Pancreas (tissue), 10 donors: ENCODE data around the gene HIVEP1. TPM values are rescaled to one million over a fixed set of nuclear protein-coding genes. Genes with fewer than 3 reads are reported as not detected.

Experiments used
- ATAC-seq, 4 donors: fragments of 200-7000 bp; cut with Tn5 transposase; one replicate each; pipeline versions ENCODE4 v1.8.0 to v1.9.1; 2020; ENCODE audit warnings: mild to moderate bottlenecking in 4 of 4, moderate library complexity in 4 of 4
- DNase-seq, 6 donors: peaks; one replicate each; pipeline ENCODE4 v3.0.0-alpha.2; 2020
- FAIRE-seq: peaks from 2 replicates; lab custom pipeline; 2012; peaks lifted over from hg19 to GRCh38; lab: Jason Lieb, UNC
- H3K27ac ChIP-seq, 4 donors: fragments of 200-600 bp; sonication (generic); 1 replicate in 3 of 4; 2 replicates in 1 of 4; pipeline versions ENCODE4 v1.5.0 to v1.8.0; 2020
- H3K27me3 ChIP-seq, 4 donors: fragments of 200-600 bp; one replicate each; pipeline ENCODE4 v1.8.0; 2021
- H3K36me3 ChIP-seq, 3 donors: fragments of 200-600 bp; sonication (generic) in 1 of 3; one replicate each; pipeline versions ENCODE4 v1.5.0 to v1.8.0; 2020 to 2021
- H3K4me1 ChIP-seq, 3 donors: fragments of 200-600 bp; one replicate each; pipeline ENCODE4 v1.8.0; 2021
- H3K4me3 ChIP-seq, 4 donors: fragments of 200-600 bp; sonication (generic) in 2 of 4; one replicate each; pipeline versions ENCODE4 v1.5.0 to v1.8.0; 2020 to 2021
- H3K9me3 ChIP-seq, 4 donors: fragments of 200-600 bp; one replicate each; pipeline ENCODE4 v1.8.0; 2021
- CTCF ChIP-seq, 4 donors: fragments of 200-600 bp; sonication (generic) in 3 of 4; IDR thresholded peaks; one replicate each; pipeline versions ENCODE4 v1.5.0 to v1.8.0; 2021; ENCODE audit warnings: antibody characterized with exemption in 4 of 4
- WGBS, 2 donors: extraction: QIAGEN DNeasy Blood & Tissue Kit; methylation state at CpG; one replicate each; pipeline ENCODE4 v1.1.7; 2013; 5-methylcytosine and 5-hydroxymethylcytosine counted together
- intact Hi-C, 3 donors: fragments of 100-400 bp; cut with DNase I; formaldehyde crosslinking; loops; one replicate each; pipeline versions ENCODE4 v1.11.1 to v1.14.2; 2022
- polyA plus RNA-seq, 2 donors: library from polyadenylated mRNA; stranded (reverse); fragments of 200-250 nt; gene quantifications; one replicate each; pipeline ENCODE4 v1.2.3, GENCODE V29; 2013
- total RNA-seq, 6 donors: library from RNA; stranded (reverse); fragmentation: NEBNext Ultra II Directional in 4 of 6; extraction: Animal tissue kit (Norgen Biotek cat#: 25700) in 4 of 6; gene quantifications; one replicate each; pipeline versions ENCODE4 v1.2.1 to v1.2.4, GENCODE V29; 2021 to 2023
- donor health status: healthy with polysubstance abuse.
- donor health status: DM: no; HTN: no; CAD: no; lungs with moderate emphysema.
- donor health status: DM: no; HTN: no; CAD: no.
- donor health status: control.
- donor health status: control.
- donor health status: Bipolar disorder and iron deficiency.
- donor health status: DM: yes; HTN: yes; CAD: no.
- donor health status: DM: no; HTN: no; CAD: no.
- donor health status: DM: no; HTN: no; CAD: no.
- donor health status: DM: yes; HTN: yes; CAD: no.

HIVEP1 gene
- total and polyA plus RNA-seq, 8 donors = 3.8 to 17.7 (median 9.2) TPM

GRCh38 chr6:12137480-12137879, 125.4 kb downstream of the HIVEP1 start:
- DNase-seq (peak in 4 of 6 donors; percentile 42 to 64 (median 44)), ATAC-seq (peak; percentile 50 to 73 (median 72)), FAIRE-seq (no peak)
- no peaks in the 10 kb centered on the region for H3K27me3 ChIP-seq
- intact Hi-C loops = no loop called here
- no peak for TF ChIP-seq CTCF (IDR thresholded peaks at IDR 0.05)
- H3K36me3 ChIP-seq = peaks cover 0 to 9% (median 0%) of the 10 kb centered on the region in 3 donors
- no peaks in the 10 kb centered on the region for H3K9me3 ChIP-seq
- WGBS, 2 donors = 51 to 56% methylated on average over 1 of the region's 1 CpG
- H3K27ac ChIP-seq = no peak overlapping the region
- peaks cover 0 to 2% (median 0%) of the 10 kb centered on the region in 3 donors for H3K4me1 ChIP-seq
- H3K4me3 ChIP-seq = no peak overlapping the region

GRCh38 chr6:12138381-12138780, 126.3 kb downstream of the HIVEP1 start:
- Histone ChIP-seq H3K27ac (no peak overlapping the region), H3K27me3 (no peaks in the 10 kb centered on the region), H3K36me3 (peaks cover 0 to 9% (median 0%) of the 10 kb centered on the region in 3 donors), H3K4me3 (no peak overlapping the region), H3K4me1 (no peaks in the 10 kb centered on the region), H3K9me3 (no peaks in the 10 kb centered on the region)
- FAIRE-seq (no peak), ATAC-seq (no peak), DNase-seq (no peak)
- 94 to 95% methylated on average over 1 of the region's 1 CpG for WGBS, 2 donors
- intact Hi-C loops = no loop called here
- no peak for TF ChIP-seq CTCF (IDR thresholded peaks at IDR 0.05)

- no peak for TF ChIP-seq CTCF (IDR thresholded peaks at IDR 0.05)
- Histone ChIP-seq H3K4me1 (no peaks in the 10 kb centered on the region), H3K27me3 (no peaks in the 10 kb centered on the region), H3K4me3 (no peak overlapping the region), H3K36me3 (peaks cover 0 to 9% (median 0%) of the 10 kb centered on the region in 3 donors), H3K27ac (no peak overlapping the region), H3K9me3 (no peaks in the 10 kb centered on the region)
- no peak for ATAC-seq
- 96 to 99% methylated on average over 4 of the region's 4 CpGs for WGBS, 2 donors
- intact Hi-C loops = no loop called here
- no peak for DNase-seq
- no peak for FAIRE-seq
Observed at GRCh38 chr6:12138936-12139335, 126.8 kb downstream of the HIVEP1 start.

GRCh38 chr6:12147557-12148316, 135.6 kb downstream of the HIVEP1 start:
- 81 to 82% methylated on average over 6 of the region's 6 CpGs for WGBS, 2 donors
- ATAC-seq = no peak
- no peak for DNase-seq
- intact Hi-C loops = no loop called here
- Histone ChIP-seq H3K9me3 (no peaks in the 10 kb centered on the region), H3K27me3 (no peaks in the 10 kb centered on the region), H3K27ac (no peak overlapping the region), H3K4me1 (peaks cover 0 to 2% (median 0%) of the 10 kb centered on the region in 3 donors), H3K4me3 (no peak overlapping the region), H3K36me3 (no peaks in the 10 kb centered on the region)
- FAIRE-seq = no peak
- no peak for TF ChIP-seq CTCF (IDR thresholded peaks at IDR 0.05)

GRCh38 chr6:12148317-12148801, 136.2 kb downstream of the HIVEP1 start:
- TF ChIP-seq CTCF (IDR thresholded peaks at IDR 0.05) = no peak
- Histone ChIP-seq H3K4me3 (no peak overlapping the region), H3K9me3 (no peaks in the 10 kb centered on the region), H3K36me3 (no peaks in the 10 kb centered on the region), H3K27ac (no peak overlapping the region), H3K27me3 (no peaks in the 10 kb centered on the region), H3K4me1 (peaks cover 0 to 2% (median 0%) of the 10 kb centered on the region in 3 donors)
- intact Hi-C loops = no loop called here
- no peak for FAIRE-seq
- DNase-seq = no peak
- ATAC-seq = no peak
- 44 to 53% methylated on average over 3 of the region's 3 CpGs for WGBS, 2 donors
